Measurements from ENCODE around the gene ASXL1. TPM values are rescaled to one million over a fixed set of nuclear protein-coding genes. Genes with fewer than 3 reads are reported as not detected.
"Not testable (repeated sequence)": the region's sequence is repeated elsewhere in the genome, so short reads cannot be mapped to it uniquely, and the experiment has no call there.

The ASXL1 gene
- total RNA-seq, 1 donor from 2014 or later = 54.3 TPM

DNA sequence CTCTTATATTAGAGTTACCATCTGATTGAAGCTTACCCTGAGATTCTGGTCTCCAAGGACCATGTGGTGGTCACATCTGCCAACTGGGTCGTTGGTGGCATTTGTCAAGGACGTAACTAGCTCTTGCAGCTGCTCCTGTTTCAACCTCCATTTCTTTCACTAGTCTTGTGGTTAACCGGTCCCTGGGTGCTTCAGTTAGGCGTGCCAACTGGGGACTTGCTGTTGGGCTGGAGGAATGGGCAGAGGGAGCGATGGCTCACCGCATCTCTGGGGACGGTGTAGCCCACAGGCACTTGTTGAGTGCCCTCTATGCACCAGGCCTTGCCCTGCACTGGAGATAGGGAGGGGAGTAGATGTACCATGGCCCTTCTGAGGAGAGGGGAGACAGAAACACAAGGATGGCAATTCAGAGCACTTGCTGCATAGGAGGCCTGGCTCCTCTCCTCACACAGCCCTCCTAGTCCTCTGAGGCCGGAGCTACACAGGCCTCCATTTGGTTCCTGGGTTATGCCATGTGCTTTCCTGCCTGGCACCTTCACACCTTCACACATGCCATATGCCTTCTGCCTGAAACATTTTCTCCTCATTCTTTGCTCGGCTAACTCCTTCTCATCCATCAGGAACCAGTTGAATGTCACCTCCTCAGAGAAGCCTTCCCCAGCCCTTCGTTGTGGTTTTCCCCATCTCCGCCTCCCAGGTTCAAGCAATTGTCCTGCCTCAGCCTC is 20.0 kb upstream of the ASXL1 start:
- DNase-seq = no peak

- no peak for DNase-seq
Observed at GRCh38 chr20:32338665-32339064, 19.5 kb upstream of the ASXL1 start.

GRCh38 chr20:32339116-32339515 is 19.0 kb upstream of the ASXL1 start:
- DNase-seq = no peak

DNA sequence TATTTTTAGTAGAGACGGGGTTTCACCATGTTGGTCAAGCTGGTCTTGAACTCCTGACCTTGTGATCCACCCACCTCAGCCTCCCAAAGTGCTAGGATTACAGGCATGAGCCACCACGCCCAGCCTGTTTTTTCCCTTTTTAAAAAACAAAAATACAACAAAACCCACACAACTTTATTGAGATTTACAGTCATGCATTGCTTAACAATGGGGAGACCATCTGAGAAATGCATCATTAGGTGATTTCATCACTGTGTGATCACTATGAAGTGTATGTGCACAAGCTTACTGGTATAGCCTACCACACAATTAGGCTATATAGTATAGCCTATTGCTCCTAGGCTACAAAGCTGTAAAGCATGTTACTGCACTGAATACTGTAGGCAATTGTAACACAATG is 17.1 kb upstream of the ASXL1 start:
- not testable (repeated sequence) for DNase-seq

DNA sequence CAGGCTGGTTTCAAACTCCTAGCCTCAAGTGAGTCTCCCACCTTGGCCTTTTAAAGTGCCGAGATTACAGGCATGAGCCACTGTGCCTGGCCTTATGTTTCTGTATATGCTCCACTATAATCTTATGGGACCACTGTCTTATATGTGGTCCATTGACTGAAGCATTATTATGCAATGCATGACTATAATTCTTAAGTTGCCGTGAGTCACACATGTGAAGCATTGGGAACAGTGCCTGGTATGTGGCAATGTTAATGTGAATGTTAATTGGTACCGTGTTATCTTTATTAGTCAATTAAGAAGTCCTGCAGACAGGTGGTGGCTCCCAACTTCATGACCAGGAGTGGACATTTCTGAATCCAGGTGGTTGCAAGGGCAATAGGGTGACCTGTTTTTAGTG is 14.7 kb upstream of the ASXL1 start:
- no peak for DNase-seq

DNA sequence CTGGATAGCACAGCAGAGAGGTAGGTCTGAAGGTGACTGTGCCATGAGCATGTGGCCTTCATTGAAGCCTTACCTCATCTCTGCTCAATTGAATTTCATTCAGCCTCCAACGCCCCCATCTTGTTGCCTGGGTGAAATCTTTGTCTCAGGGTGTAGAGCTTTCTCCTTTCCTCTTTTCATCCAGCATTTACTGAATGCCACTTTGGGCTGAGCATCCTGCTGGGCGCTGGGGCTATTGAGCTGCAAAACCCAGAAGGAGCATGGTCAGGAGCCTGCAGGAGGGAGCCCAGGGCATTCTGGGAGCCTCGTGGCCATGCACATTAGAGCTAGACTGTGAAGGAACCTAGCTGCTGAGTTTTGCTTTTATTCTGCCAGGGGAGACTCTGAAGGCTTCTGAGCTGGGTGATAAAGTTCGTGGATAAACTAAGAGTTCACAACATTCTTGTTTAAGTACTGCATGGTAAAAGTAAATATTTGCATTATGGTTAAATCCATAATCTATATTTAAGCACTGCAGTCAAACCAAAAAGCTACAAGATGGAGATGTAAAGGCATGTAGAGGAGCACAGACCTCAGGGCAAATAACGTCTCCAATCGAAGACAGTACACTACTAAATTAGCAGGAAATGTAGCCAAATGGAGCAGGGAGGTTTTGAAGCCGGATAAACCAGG is 13.2 kb upstream of the ASXL1 start:
- no peak for DNase-seq

- DNase-seq = no peak
Observed at GRCh38 chr20:32348207-32348606, 9.9 kb upstream of the ASXL1 start.

GRCh38 chr20:32350421-32350820 is 7.7 kb upstream of the ASXL1 start:
- DNase-seq = no peak

GRCh38 chr20:32352121-32352720 is 5.9 kb upstream of the ASXL1 start:
- DNase-seq = no peak

GRCh38 chr20:32353848-32354496 is 4.2 kb upstream of the ASXL1 start:
- no peak for DNase-seq

GRCh38 chr20:32354592-32355416 is 3.3 kb upstream of the ASXL1 start:
- DNase-seq = no peak

GRCh38 chr20:32355417-32355841 is 2.7 kb upstream of the ASXL1 start:
- no peak for DNase-seq

GRCh38 chr20:32355907-32356621 is 2.1 kb upstream of the ASXL1 start:
- DNase-seq = not testable (repeated sequence)

GRCh38 chr20:32356622-32357374 is 1.3 kb upstream of the ASXL1 start:
- DNase-seq = no peak

DNA sequence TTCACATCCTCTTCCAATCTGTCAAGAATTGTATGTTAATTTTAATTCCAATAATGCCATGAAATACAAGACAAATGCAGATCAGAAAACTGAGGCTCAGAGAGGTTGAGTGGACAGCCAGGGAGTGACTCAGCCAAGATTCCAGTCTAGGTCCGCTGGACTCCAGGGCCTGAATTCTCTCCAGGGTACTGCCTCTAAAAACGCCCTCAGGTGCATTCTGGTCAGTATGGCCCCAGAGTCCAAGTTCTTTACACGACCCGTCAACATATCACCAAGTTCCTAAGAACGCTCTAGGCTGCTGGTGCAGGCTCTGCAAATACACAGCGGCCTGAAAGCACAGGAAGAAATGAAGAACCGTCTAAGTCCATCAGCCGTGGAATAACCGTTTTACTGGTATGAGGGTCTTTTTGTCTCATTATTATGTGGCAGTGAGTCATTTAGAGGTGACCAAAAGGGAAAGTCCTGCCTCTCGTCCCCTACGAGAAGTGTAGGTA is 709 bp upstream of the ASXL1 start:
- no peak for DNase-seq

GRCh38 chr20:32358632-32358882 is 426 bp downstream of the ASXL1 start:
- no peak for DNase-seq

GRCh38 chr20:32358883-32359632 is 927 bp downstream of the ASXL1 start:
- DNase-seq = peak; percentile 75

GRCh38 chr20:32359633-32360332 is 1.7 kb downstream of the ASXL1 start:
- peak; percentile 52 for DNase-seq

DNA sequence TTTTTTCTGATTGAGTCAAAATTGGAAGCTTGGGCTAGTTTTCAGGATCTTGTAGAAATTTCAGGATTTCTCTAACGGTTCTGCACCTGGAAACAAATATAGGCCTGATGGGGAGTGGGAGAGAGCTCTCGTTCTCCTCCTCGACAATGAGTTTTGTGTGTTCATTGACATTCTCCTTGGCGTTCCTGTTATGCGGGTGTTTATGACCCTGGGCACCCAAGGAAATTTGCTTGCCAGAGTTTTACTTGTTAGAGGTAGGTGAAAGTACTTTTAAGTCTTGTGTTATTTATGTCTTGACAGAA is 2.2 kb downstream of the ASXL1 start:
- DNase-seq = no peak

Measured in skin of body (tissue), 2 donors.